ENCODE measurements around the gene GRID1.

The GRID1 gene

DNA sequence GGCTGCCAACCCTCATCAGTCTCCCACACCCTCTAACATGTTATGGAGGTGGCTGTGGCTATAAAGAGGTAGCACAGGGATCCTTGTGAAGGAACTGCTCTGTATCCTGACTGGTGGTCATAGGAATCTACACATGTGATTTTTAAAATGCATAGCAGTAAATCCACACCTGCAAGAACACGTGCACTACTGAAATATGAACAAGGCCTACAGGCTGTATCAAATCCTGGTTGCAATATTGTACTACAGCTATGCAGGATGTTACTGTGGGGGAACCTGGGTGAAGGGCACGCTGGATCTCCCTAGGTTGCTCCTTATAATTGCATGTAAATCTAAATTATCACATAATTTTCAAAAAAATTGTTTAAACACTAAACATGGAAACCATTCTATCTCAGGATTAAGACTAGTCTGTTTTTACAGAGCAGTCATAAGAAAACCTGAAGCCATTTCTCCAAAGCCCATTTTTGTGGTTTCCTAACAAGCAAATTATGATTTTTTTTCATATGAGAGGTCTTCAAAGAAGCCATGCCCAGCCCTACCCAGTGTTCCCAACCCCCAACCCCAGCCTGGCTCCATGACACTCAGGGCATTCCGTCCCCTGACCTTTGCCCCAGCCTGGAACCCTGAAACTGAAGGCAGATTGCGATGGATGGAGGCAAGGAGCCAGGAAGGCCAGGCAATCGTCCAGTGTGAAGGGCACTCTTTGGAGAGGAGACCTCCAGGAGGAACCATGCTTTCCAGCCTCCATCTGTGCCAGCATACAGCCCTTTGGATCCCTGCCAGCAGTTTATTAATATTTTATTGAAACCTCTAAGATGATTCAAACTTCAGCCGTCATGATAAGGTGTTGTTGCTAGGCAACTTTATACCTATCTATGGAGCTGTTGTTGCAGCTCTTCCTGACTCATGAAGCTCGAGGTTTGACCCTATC is 161.0 kb downstream of the GRID1 start:
- H3K4me3 ChIP-seq (ENCODE audit: control insufficient read depth, low read depth, low read length) = no peak overlapping the region
- no peak for DNase-seq (ENCODE audit: low read depth)
- TF ChIP-seq CTCF (conservative IDR thresholded peaks at IDR 0.05; ENCODE audit: control insufficient read depth, insufficient read depth, low read depth, low read length) = no peak

- H3K4me3 ChIP-seq (ENCODE audit: control insufficient read depth, low read depth, low read length) = no peak overlapping the region
- no peak for DNase-seq (ENCODE audit: low read depth)
- no peak for TF ChIP-seq CTCF (conservative IDR thresholded peaks at IDR 0.05; ENCODE audit: control insufficient read depth, insufficient read depth, low read depth, low read length)
These were observed 161.9 kb downstream of the GRID1 start for GRCh38 chr10:86204421-86205305.

GRCh38 chr10:86203162-86203905 is 163.3 kb downstream of the GRID1 start:
- TF ChIP-seq CTCF (conservative IDR thresholded peaks at IDR 0.05; ENCODE audit: control insufficient read depth, insufficient read depth, low read depth, low read length) = no peak
- DNase-seq (ENCODE audit: low read depth) = no peak

DNA sequence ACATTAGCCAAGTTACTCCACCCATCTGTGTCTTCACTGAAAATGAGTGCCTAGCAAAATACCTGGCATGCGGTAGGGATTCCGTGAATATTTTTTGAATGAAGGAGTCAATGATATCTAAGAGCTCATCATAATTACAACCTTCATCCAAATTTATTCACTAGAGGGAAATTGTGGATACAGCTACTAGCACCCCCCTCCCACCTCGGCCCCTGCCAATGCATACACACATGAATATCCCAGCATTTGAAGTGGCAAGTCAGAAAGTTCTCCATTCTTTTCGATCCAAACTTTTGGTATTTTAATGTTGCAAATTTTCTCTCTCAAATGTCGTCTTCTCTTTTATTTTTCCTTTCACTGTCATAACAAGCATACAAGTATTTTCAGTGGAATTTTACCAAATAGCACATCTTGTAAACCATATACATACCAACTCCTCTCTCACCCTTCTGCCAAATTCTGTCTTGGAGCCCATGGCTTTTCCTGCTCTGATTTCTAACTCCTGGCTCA is 164.3 kb downstream of the GRID1 start:
- TF ChIP-seq CTCF (conservative IDR thresholded peaks at IDR 0.05; ENCODE audit: control insufficient read depth, insufficient read depth, low read depth, low read length) = no peak
- no peak for DNase-seq (ENCODE audit: low read depth)
- H3K4me3 ChIP-seq (ENCODE audit: control insufficient read depth, low read depth, low read length) = no peak overlapping the region

More at GRCh38 chr10:86203162-86203905, 163.3 kb downstream of the GRID1 start:
- no peak overlapping the region for H3K4me3 ChIP-seq (ENCODE audit: control insufficient read depth, low read depth, low read length)

DNA sequence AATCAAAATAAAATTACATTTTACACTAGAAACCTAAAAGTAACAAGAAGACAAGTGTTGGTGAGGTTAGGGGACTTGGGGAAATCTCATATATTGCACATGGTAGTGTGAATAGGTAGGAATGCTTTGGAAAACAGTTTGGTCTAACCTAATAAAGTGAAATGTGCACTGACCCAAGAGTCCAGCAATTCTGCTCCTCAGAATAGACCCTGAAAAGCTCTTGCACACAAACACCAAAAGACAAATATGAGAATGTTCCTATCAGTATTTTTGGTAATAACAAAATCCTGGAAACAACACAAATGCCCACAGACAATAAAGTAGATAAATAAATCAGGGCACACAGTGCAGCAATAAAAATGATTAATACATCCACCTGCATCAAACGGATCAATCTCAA is 165.7 kb downstream of the GRID1 start:
- TF ChIP-seq CTCF (conservative IDR thresholded peaks at IDR 0.05; ENCODE audit: control insufficient read depth, insufficient read depth, low read depth, low read length) = no peak
- DNase-seq (ENCODE audit: low read depth) = no peak
- no peak overlapping the region for H3K4me3 ChIP-seq (ENCODE audit: control insufficient read depth, low read depth, low read length)

GRCh38 chr10:86200269-86200668 is 166.3 kb downstream of the GRID1 start:
- no peak overlapping the region for H3K4me3 ChIP-seq (ENCODE audit: control insufficient read depth, low read depth, low read length)
- TF ChIP-seq CTCF (conservative IDR thresholded peaks at IDR 0.05; ENCODE audit: control insufficient read depth, insufficient read depth, low read depth, low read length) = no peak
- no peak for DNase-seq (ENCODE audit: low read depth)

Measured in fibroblast of mammary gland (primary cell).